Stimulated activated CD8-positive, alpha-beta memory T cell treated with anti-CD3 and anti-CD28 coated beads, Interleukin-12 subunit alpha, Interleukin-12 subunit beta, amount 100 ng/mL, for 1 hour (primary cell): Measurements from ENCODE around the gene CFC1B.
"Not testable (repeated sequence)": the region's sequence is repeated elsewhere in the genome, so short reads cannot be mapped to it uniquely, and the experiment has no call there.

Experiments
- DNase-seq: peaks from one replicate; pipeline ENCODE4 v3.0.0-alpha.2; 2020; ENCODE audit warnings: low read depth

CFC1B gene

GRCh38 chr2:130520992-130521391 lies at the start of gene CFC1B:
CFC1B (plus strand) TSS chr2:130521222; CDS start chr2:130521485, 263 bp downstream.
- DNase-seq, result not testable (repeated sequence)

- not testable (repeated sequence) for DNase-seq
Measured at GRCh38 chr2:130491073-130491472, 29.9 kb upstream of the CFC1B start.

- DNase-seq, result not testable (repeated sequence)
Measured at GRCh38 chr2:130509228-130509627, 11.8 kb upstream of the CFC1B start, which contains the start of gene POTEI. POTEI (minus strand) TSS chr2:130509328; CDS start chr2:130509235, 93 bp downstream.

GRCh38 chr2:130510807-130511746 lies 9.9 kb upstream of the CFC1B start:
- DNase-seq, result not testable (repeated sequence)

- DNase-seq, result not testable (repeated sequence)
Measured at GRCh38 chr2:130511747-130512451, 9.1 kb upstream of the CFC1B start.

DNA sequence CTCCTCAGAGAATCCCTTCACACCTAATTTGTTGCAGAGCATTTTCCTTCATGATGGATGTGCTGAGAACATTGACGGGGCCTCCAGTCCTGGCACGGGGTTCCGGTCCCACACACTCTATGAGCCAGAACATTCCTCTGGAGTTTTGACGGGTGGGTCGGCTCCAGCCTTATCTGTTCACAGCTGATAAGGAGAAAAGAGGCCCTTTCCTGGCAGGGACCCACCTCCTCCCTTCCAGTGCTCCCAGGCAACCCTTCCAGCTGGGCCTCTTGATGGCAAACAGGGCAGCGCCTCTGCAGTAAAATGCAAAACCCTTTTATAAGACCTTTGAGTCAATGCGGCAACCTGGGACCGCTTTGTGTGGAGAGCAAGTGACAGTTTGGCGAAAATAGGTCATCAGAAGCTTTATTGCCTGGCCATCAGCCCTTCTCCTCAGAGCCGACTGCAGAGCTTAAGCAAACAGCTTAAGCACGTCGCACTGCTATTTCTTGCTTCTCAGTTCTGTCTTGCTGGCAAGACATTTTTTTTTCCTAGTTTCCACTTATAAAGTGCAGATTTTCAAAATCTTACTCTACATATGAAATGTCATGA lies 2.4 kb upstream of the CFC1B start:
- DNase-seq, result not testable (repeated sequence)

DNA sequence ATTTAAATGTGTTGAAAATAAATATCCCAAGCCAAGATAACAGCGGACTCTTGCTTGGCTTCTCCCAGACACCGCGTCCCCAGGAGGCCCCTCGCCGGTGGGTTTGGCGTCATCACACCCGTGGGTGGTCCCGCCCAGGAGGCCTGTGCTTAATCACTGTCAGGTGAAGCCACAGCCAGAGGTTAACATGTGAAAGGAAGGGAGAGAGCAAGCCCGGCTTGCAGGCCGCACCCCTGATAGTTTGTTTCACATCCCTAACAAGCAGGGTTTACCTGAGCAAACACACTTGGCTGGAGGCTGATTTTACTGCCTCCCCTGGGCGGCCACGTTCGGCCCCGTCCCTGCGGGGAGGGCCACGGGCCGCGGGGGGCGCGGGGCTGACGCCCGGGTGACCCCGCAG lies 1.4 kb downstream of the CFC1B start:
- not testable (repeated sequence) for DNase-seq

GRCh38 chr2:130527365-130527967 lies 6.4 kb downstream of the CFC1B start:
- not testable (repeated sequence) for DNase-seq

DNA sequence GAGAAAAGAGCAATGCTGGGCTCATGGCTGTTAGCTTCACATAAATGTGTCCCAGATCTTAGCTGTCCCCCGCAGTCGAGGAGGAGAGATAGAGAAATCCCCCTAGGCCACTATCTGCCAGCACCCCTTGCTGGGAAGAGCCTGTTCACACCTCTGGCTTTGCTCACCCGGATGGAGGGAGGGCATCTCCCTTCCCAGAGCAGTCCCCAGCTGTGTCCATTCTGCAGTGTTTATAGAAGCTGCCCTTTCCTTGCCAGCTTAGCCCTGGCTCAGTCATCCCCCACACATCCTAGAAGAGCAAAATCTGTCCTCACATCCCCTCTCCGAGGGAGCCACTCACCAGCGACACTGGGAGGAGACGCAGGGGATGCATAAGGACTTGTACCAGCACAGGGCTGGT lies 8.5 kb downstream of the CFC1B start:
- DNase-seq, result not testable (repeated sequence)

GRCh38 chr2:130530212-130530611 lies 9.2 kb downstream of the CFC1B start:
- not testable (repeated sequence) for DNase-seq

DNA sequence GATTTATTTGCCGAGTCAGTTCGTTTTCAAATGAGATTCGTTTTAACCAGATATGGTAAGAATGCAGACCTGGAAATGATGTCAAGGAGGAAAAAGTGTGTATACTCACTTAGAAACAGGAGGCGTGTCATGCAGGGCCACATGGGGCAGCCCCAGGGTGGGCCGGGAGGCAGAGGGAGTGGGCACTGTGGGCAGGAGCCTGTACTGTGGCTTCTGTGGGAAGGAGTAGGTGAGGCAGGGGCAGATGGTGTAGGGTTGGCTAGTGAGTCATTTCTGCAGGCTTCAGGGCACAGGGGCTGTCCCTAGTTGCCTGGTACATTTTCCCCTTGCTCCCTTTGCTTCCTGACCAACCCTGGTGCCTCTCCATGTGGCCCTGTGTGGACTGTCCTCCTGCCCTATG lies 10.2 kb downstream of the CFC1B start:
- DNase-seq, result not testable (repeated sequence)

GRCh38 chr2:130531672-130532071 lies 10.7 kb downstream of the CFC1B start:
- not testable (repeated sequence) for DNase-seq

DNA sequence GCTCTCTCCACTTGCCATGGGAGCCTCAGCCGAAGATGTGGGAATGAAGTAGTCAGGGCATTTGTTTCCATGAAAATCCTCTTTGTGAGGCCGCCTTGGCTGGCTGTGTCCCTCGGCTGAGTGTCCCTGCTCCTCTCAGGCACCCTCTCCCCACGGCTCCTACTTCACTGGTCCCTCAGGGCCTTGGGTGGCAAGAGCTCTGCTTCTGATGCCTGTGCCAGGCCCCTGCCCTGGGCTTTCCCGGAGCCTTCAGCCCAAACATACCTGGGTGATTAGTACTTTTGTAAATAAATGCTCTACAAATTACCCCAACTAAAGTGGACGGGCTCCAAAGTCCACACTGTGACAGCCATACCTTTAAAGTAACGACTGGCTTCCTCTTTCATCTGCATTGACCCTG lies 15.6 kb downstream of the CFC1B start:
- DNase-seq, result not testable (repeated sequence)

DNA sequence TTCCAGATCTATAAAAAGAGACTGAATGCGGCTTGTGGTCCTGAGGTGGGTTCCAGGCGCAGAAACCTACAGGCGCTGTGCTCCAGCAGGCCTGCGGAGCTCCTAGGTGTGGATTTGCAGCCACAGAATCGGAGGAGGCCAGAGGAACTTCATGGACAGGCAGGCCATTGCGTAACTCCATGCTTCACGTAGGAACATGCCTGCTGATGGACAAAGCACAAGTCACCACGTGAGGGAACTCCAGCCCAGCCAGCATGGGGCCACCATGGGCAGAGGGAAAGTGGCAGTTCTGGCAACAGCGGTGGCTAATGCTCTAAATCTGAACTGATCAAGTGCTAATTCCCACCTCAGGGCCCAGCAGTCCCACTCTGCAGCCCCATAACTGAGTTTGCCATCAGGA lies 17.2 kb downstream of the CFC1B start:
- not testable (repeated sequence) for DNase-seq

DNA sequence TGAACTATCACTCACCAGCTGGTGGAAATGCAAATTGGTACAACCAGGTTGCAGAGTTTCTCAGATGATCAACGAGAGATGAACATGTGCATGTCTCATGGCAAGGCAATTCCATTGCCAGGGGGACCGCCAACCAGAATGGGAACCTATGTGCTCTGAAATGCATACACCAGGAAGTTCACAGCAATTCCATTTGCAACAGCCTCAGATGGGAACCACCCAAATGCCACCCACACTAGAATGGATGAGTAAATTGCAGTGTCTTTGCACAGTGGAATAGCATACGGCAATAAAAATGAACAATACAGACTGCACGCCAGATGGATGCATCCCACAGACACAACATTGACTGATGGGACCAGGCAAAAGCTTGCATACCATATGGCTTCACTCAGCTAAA lies 21.8 kb downstream of the CFC1B start:
- DNase-seq, result not testable (repeated sequence)

- DNase-seq, result not testable (repeated sequence)
Measured at GRCh38 chr2:130543785-130544528, 22.9 kb downstream of the CFC1B start.

DNA sequence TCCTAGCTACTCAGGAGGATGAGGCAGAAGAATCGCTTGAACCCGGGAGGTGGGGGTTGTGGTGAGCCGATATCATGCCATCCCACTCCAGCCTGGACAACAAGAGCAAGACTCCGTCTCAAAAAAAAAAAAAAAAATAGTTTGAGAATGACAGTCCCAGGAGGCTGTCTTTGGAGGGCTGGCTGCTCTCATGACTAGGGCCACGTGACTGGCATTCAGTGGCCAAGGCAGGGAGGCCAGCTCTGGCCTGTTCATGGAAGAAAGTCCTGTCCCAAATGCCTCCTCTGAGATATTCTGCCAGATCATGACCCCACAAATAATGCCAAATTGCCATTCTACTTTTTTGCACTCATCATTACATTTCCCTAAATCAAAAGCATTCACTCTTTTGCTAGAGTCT lies 24.0 kb downstream of the CFC1B start:
- DNase-seq, result not testable (repeated sequence)

DNA sequence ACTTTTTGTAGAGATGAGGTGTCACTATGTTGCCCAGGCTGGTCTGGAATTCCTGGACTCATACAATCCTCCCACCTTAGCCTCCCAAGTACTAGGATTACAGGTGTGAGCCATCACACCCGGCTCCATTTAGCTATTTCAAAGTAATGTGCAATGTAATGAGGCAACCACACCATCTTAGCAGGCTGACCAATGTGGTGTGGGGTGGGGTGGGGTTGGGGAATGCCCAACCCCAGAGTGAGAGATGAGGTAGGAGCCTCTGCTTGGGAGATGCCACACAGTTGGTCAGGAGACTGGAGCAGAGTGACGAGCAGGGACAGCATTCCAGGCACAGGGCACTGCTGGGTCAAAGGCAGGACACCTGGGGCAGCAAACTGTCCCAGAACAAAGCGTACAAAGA lies 27.4 kb downstream of the CFC1B start:
- not testable (repeated sequence) for DNase-seq

- DNase-seq, result not testable (repeated sequence)
Measured at GRCh38 chr2:130549475-130549874, 28.5 kb downstream of the CFC1B start.

DNA sequence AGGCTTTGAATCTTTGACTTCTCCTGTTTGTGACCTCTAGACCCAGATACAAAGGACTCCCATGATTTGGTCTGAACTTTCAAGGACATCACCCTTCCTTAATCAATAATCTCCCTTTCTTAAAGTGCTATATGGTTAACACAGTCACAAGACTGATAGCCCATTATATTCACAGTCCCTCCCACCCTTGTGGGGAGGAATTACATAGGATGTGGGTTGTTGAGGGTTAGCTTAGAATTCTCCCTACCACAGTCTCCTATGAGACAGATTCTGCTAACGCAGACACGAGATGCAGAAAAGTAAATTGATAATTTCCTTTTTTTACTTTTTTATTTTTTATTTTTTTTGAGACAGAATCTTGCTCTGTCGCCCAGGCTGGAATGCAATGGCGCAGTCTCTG lies 33.2 kb downstream of the CFC1B start:
- not testable (repeated sequence) for DNase-seq

- not testable (repeated sequence) for DNase-seq
Measured at GRCh38 chr2:130556441-130556840, 35.4 kb downstream of the CFC1B start.
